ENCODE data around the gene TRIM33.

DNA sequence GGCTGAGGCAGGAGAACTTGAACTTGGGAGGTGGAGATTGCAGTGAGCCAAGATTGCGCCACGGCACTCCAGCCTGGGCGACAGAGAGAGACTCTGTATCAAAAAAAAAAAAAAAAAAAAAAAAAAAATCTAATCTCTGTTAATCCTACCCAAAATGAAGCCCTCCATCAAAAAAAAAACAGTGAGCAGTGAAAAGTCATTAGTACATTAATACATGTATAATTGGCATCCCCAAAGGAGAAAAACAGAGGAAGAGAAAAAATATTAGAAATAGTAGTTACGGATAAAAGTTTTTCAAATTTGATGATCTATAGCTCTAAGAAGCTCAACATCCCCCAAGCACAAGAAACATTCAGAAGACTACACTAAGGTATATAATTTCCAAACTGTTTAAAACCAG, 71.6 kb downstream of the TRIM33 start:
- TF ChIP-seq CTCF (IDR thresholded peaks at IDR 0.05; ENCODE audit: low read depth, low read length) (no peak), POLR2A (IDR thresholded peaks at IDR 0.05; ENCODE audit: extremely low read depth, insufficient read length) (no peak), MAX (IDR thresholded peaks at IDR 0.05; ENCODE audit: low read depth, low read length) (no peak), MYC (IDR thresholded peaks at IDR 0.05; ENCODE audit: low read depth, low read length) (no peak)

All from NB4 (cell line).